A673 (cell line): Measurements from ENCODE around the gene FBXO15.

ENCODE experiments used
- EZH2 ChIP-seq: fragments of 200-600 bp; sonication (generic); IDR thresholded peaks from 2 replicates; pipeline ENCODE4 v1.6.1; 2017; ENCODE audit warnings: borderline replicate concordance, low read depth, mild to moderate bottlenecking, mixed read lengths, antibody characterized with exemption, low read length; ENCODE audit not compliant: poor library complexity, severe bottlenecking
- TF ChIP-seq, protein P1 (sequence below): fragments of 300-800, 200-600 bp; sonication (generic); conservative IDR thresholded peaks from 2 replicates; pipeline ENCODE4 v1.5.1; 2017; ENCODE audit warnings: low read depth, mild to moderate bottlenecking, antibody characterized with exemption, low read length, moderate library complexity, mixed read lengths

DNA sequence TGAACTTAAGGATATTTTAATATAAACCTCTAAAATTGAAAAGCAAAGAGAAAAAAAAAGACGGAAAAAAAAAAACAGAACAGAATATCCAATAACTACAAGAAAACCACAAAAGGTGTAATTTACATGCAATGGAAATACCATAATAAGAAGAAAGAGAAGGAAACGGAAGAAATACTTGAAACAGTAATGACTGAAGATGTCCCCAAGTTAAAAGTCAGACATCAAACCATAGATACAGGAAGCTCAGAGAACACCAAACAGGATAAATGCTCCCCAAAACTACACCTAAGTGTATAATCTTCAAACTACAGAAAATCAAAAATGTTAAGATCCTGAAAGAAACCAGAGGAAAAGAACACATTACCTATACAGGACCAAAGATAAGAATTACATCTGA, 39.2 kb downstream of the FBXO15 start:
- TF ChIP-seq, protein P1, sequence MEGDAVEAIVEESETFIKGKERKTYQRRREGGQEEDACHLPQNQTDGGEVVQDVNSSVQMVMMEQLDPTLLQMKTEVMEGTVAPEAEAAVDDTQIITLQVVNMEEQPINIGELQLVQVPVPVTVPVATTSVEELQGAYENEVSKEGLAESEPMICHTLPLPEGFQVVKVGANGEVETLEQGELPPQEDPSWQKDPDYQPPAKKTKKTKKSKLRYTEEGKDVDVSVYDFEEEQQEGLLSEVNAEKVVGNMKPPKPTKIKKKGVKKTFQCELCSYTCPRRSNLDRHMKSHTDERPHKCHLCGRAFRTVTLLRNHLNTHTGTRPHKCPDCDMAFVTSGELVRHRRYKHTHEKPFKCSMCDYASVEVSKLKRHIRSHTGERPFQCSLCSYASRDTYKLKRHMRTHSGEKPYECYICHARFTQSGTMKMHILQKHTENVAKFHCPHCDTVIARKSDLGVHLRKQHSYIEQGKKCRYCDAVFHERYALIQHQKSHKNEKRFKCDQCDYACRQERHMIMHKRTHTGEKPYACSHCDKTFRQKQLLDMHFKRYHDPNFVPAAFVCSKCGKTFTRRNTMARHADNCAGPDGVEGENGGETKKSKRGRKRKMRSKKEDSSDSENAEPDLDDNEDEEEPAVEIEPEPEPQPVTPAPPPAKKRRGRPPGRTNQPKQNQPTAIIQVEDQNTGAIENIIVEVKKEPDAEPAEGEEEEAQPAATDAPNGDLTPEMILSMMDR = no peak
- no peak for TF ChIP-seq EZH2
